Smooth muscle cell (in vitro differentiated cells): ENCODE results near the gene FOXN3. TPM values are rescaled to one million over a fixed set of nuclear protein-coding genes. Genes with fewer than 3 reads are reported as not detected.

ENCODE experiments used
- DNase-seq: peaks from one replicate; lab custom pipeline; 2025; ENCODE audit not compliant: unreplicated experiment; lab: John Stamatoyannopoulos, UW
- H2AFZ ChIP-seq: fragments of 200-600 bp; sonication (generic); 2 replicates; pipeline ENCODE4 v1.6.0; 2016; ENCODE audit warnings: antibody characterized with exemption, low read depth, mild to moderate bottlenecking
- H3F3A ChIP-seq: fragments of 200-600 bp; sonication (generic); 2 replicates; pipeline ENCODE4 v1.6.0; 2017; ENCODE audit warnings: antibody characterized with exemption, low read depth
- H3K27ac ChIP-seq: fragments of 200-600 bp; sonication (generic); 2 replicates; pipeline ENCODE4 v1.5.1; 2016; ENCODE audit warnings: low read depth, mild to moderate bottlenecking
- H3K27me3 ChIP-seq: fragments of 200-600 bp; sonication (generic); 2 replicates; pipeline ENCODE4 v1.6.1; 2016; ENCODE audit warnings: low read depth, mild to moderate bottlenecking
- H3K36me3 ChIP-seq: fragments of 200-600 bp; sonication (generic); 2 replicates; pipeline ENCODE4 v1.5.1; 2016; ENCODE audit warnings: low read depth
- H3K4me1 ChIP-seq: fragments of 200-600 bp; sonication (generic); 2 replicates; pipeline ENCODE4 v1.5.1; 2016; ENCODE audit warnings: low read depth
- H3K4me2 ChIP-seq: fragments of 200-600 bp; sonication (generic); 2 replicates; pipeline ENCODE4 v1.6.0; 2016; ENCODE audit warnings: mild to moderate bottlenecking
- H3K4me3 ChIP-seq: fragments of 200-600 bp; sonication (generic); 2 replicates; pipeline ENCODE4 v1.5.1; 2016; ENCODE audit warnings: mild to moderate bottlenecking
- H3K79me2 ChIP-seq: fragments of 200-600 bp; sonication (generic); 2 replicates; pipeline ENCODE4 v1.6.0; 2016; ENCODE audit warnings: low read depth, mild to moderate bottlenecking
- H3K9ac ChIP-seq: fragments of 200-600 bp; sonication (generic); 2 replicates; pipeline ENCODE4 v1.6.0; 2016; ENCODE audit warnings: low read depth
- H3K9me3 ChIP-seq: fragments of 200-600 bp; sonication (generic); replicated peaks from 2 replicates; pipeline ENCODE4 v1.5.1; 2016; ENCODE audit warnings: low read depth
- H4K20me1 ChIP-seq: fragments of 200-600 bp; sonication (generic); 2 replicates; pipeline ENCODE4 v1.6.0; 2016; ENCODE audit warnings: low read depth
- CTCF ChIP-seq: fragments of 200-600 bp; sonication (generic); IDR thresholded peaks from 2 replicates; pipeline ENCODE4 v1.5.1; 2017; ENCODE audit warnings: borderline replicate concordance, mild to moderate bottlenecking, antibody characterized with exemption; ENCODE audit not compliant: insufficient read depth, poor library complexity, severe bottlenecking
- WGBS: methylation state at CpG from one replicate; pipeline ENCODE4 v1.1.7; 2016; ENCODE audit warnings: low lambda C conversion rate; 5-methylcytosine and 5-hydroxymethylcytosine counted together
- polyA plus RNA-seq: library from polyadenylated mRNA; unstranded; fragments of >200 nt; fragmentation: Nextera tagmentation; extraction: Ambion mirVana; gene quantifications from 2 replicates; pipeline ENCODE4 v1.2.1, GENCODE V29; 2016
- total RNA-seq: library from RNA; depleted of rRNA; stranded (reverse); fragments of >200 nt; gene quantifications from 2 replicates; pipeline ENCODE4 v1.2.3, GENCODE V29; 2014

The FOXN3 gene
- total and polyA plus RNA-seq, 2 experiments from 2014 or later, result 24.5 to 31.5 TPM

GRCh38 chr14:89294060-89294459 lies 123.0 kb downstream of the FOXN3 start:
- H3K27ac ChIP-seq, result no peak overlapping the region
- H3K4me2 ChIP-seq, result no peak overlapping the region
- H3K4me3 ChIP-seq, result no peak overlapping the region
- DNase-seq, result no peak
- H3K9me3 ChIP-seq, result no peaks in the 10 kb centered on the region
- H3K36me3 ChIP-seq, result no peaks in the 10 kb centered on the region
- H4K20me1 ChIP-seq, result no peaks in the 10 kb centered on the region
- 82% methylated on average over 7 of the region's 7 CpGs for WGBS
- no peaks in the 10 kb centered on the region for H3K4me1 ChIP-seq
- no peak overlapping the region for H2AFZ ChIP-seq
- no peak overlapping the region for H3K9ac ChIP-seq
- H3K27me3 ChIP-seq, result no peaks in the 10 kb centered on the region
- H3F3A ChIP-seq, result no peaks in the 10 kb centered on the region
- H3K79me2 ChIP-seq, result no peaks in the 10 kb centered on the region
- no peak for TF ChIP-seq CTCF

- no peak overlapping the region for H3K4me2 ChIP-seq
- no peak overlapping the region for H3K9ac ChIP-seq
- TF ChIP-seq CTCF, result no peak
- H3K27ac ChIP-seq, result no peak overlapping the region
- no peaks in the 10 kb centered on the region for H3K9me3 ChIP-seq
- no peaks in the 10 kb centered on the region for H3K79me2 ChIP-seq
- no peak overlapping the region for H2AFZ ChIP-seq
- H3K4me1 ChIP-seq, result no peaks in the 10 kb centered on the region
- WGBS, result 84% methylated on average over 6 of the region's 6 CpGs
- H3K4me3 ChIP-seq, result no peak overlapping the region
- H4K20me1 ChIP-seq, result no peaks in the 10 kb centered on the region
- H3K27me3 ChIP-seq, result no peaks in the 10 kb centered on the region
- H3F3A ChIP-seq, result no peaks in the 10 kb centered on the region
- no peaks in the 10 kb centered on the region for H3K36me3 ChIP-seq
- DNase-seq, result no peak
These were observed 123.6 kb downstream of the FOXN3 start for GRCh38 chr14:89293314-89293916.

- no peak for DNase-seq
- Histone ChIP-seq H3K4me2 (no peak overlapping the region), H3K9ac (no peak overlapping the region), H3K36me3 (no peaks in the 10 kb centered on the region), H3K4me1 (no peaks in the 10 kb centered on the region), H3K79me2 (no peaks in the 10 kb centered on the region), H3K27me3 (no peaks in the 10 kb centered on the region), H3K4me3 (no peak overlapping the region), H4K20me1 (no peaks in the 10 kb centered on the region), H3K9me3 (no peaks in the 10 kb centered on the region), H2AFZ (no peak overlapping the region), H3K27ac (no peak overlapping the region), H3F3A (no peaks in the 10 kb centered on the region)
- WGBS, result 85% methylated on average over 13 of the region's 13 CpGs
- TF ChIP-seq CTCF, result no peak
These were observed 124.3 kb downstream of the FOXN3 start for GRCh38 chr14:89292579-89293313.
